GM19438 (cell line): Measurements from ENCODE around the gene GPD1L.
"Not testable (repeated sequence)": the region's sequence is repeated elsewhere in the genome, so short reads cannot be mapped to it uniquely, and the experiment has no call there.

Experiments
- ATAC-seq: cut with Tn5 transposase; IDR thresholded peaks from one replicate; pipeline ENCODE4 v1.9.1; 2021; ENCODE audit warnings: low read depth; ENCODE audit not compliant: unreplicated experiment

Gene GPD1L

GRCh38 chr3:32106132-32106928 is at the start of gene GPD1L:
Gene GPD1L (plus strand): TSS chr3:32106620. CDS start chr3:32106712, 92 bp downstream.
- peak; percentile 99 for ATAC-seq

DNA sequence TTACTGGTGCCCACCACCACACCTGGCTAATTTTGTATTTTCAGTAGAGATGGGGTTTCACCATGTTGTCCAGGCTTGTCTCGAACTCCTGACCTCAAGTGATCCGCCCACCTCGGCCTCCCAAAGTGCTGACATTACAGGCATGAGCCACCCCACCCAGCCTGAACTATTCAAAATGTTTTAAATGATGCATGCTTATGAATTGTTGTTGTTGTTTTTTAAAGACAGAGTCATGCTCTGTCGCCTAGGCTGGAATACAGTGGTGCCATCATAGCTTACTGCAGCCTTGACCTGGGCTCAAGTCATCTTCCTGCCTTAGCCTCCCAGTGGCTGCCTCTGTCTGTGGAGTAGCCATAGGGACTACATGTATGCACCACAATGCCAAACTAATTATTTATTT is 48.0 kb upstream of the GPD1L start:
- not testable (repeated sequence) for ATAC-seq

DNA sequence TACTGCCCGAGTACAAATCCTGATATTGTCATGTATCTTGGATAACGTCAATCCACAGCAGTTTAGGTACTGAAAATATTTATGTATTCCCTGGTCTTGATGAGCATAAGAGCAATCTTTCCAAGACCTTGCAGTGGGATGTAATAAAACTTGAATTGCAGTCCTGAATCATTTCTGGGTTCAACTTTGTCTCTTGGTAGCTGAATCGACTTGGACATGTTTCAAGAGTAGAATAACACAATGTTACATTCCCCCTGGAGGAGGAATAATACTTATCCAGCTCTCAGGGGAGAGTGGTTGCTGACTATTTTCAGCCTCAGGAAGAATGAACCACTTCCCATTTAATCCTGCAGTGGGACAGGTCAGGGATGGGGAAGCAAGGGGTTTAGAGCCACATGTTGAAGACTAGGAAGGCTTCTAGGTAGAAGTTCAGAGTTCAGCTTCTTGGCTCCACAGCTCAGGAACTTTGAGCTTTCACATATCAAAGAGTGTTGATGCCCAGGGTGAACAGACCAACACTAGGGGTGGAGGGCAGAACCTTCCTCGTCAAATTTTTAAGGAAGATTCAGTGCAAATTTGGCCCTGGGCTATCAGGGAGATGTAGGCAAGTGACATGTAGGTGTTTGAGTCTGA is 43.4 kb upstream of the GPD1L start:
- ATAC-seq: no peak

DNA sequence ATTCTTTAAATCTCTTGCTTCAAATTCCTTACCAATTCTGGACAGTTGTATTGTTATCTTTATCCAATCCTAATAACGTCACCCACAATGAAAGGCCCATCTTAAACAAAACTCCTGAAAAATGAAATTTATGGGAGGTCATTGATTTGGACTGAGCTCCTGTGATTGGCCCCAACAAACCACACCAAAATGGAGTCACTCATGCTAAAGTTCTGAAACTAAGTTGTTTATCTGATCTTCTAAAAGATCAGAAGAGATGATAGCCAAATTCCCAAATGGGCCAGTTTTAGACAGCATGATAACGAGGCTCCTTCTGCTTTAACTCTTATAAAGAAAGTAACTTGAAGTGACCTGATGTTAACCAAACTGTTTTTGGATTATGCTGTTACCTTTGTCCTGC is 39.7 kb upstream of the GPD1L start:
- ATAC-seq: no peak

GRCh38 chr3:32074194-32074593 is 32.2 kb upstream of the GPD1L start:
- not testable (repeated sequence) for ATAC-seq

DNA sequence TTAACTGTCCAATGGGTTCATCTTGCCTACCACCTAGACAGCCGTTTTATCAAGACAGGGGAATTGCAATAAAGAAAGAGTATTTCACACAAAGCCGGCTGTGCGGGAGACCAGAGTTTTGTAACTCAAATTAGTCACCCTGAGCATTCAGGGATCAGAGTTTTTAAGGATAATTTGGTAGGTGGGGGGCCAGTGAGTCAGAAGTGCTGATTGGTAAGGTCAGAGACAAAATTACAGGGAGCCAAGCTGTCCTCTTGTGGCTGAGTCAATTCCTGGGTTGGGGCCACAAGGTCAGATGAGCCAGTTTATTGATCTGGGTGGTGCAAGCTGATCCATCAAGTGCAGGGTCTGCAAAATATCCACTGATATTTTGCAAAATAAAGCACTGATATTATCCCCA is 29.9 kb upstream of the GPD1L start:
- no peak for ATAC-seq

- no peak for ATAC-seq
These were observed 28.9 kb upstream of the GPD1L start for GRCh38 chr3:32077260-32078084.

- no peak for ATAC-seq
These were observed 28.3 kb upstream of the GPD1L start for GRCh38 chr3:32078085-32078634.

GRCh38 chr3:32078864-32079263 is 27.6 kb upstream of the GPD1L start:
- no peak for ATAC-seq

DNA sequence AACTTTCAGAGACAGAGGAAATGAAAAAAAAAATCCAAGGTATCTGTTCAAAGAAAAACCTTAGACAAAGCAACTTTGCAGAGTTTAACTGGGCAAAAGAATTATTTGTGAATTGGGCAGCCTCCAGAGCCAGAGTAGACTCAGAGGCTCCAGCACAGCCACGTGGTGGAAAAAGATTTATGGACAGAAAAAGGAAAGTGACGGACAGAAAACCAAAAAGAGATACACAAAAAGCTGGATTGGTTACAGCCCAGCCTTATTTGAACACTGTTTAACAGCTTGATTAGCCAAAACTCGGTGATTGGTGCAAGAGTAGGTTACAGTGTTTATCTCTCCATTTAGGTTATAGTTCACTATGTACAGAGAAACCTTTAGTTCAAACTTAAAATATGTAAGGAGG is 23.7 kb upstream of the GPD1L start:
- ATAC-seq: no peak

DNA sequence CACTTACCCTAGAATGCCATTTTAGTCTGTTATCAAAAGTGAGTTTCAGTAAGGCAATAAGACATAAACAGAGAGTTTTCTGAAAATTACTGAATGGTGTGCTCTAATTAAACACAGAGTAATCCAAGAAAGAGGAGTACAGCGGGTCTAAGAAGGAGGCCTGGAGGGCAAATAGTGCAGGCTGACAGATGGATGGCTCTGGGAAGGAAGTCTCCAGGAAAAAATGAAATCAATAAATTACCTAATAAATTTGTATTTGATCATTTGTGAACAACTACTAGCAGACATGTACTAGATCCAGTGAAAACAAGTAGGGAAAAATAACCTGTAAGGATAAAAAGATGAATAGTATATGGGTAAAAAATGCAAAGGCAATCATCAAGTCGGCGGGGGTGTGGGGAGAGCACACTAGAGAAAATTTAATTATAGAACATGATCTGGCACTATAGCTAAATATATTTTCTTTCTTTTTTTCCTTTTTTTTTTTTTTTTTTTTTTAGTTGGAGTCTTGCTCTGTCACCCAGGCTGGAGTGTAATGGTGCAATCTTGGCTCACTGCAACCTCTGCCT is 22.6 kb upstream of the GPD1L start:
- ATAC-seq: no peak

DNA sequence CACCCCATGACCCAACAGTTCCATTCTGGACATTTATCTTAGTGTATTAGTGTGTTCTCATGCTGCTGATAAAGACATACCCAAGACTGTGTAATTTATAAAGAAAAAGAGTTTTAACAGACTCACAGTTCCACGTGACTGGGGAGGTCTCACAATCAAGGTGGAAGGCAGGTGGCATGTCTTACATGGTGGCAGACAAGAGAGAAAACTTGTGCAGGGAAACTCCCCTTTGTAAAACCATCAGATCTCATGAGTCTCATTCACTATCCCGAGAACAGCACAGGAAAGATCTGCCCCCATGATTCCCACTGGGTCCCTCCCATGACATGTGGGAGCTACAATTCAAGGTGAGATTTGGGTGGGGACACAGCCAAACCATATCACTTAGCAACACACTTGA is 21.6 kb upstream of the GPD1L start:
- ATAC-seq: no peak

- no peak for ATAC-seq
These were observed 20.0 kb upstream of the GPD1L start for GRCh38 chr3:32086464-32086863.

DNA sequence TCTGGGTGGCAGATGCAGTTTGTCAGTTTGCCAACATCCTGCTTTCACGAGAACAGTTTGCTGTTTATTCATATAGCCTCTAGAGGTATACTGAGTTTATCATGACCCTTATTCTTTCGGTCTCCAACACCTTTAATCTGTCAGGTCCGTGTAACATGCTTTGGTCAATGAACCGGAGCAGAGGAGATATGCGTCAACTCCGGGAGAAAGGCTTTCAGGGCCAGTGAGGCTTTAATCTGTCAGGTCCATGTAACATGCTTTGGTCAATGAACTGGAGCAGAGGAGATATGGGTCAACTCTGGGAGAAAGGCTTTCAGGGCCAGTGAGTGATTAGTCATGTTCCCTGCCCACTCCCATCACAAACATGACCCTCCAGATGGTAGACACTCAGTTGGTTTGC is 16.9 kb upstream of the GPD1L start:
- no peak for ATAC-seq

DNA sequence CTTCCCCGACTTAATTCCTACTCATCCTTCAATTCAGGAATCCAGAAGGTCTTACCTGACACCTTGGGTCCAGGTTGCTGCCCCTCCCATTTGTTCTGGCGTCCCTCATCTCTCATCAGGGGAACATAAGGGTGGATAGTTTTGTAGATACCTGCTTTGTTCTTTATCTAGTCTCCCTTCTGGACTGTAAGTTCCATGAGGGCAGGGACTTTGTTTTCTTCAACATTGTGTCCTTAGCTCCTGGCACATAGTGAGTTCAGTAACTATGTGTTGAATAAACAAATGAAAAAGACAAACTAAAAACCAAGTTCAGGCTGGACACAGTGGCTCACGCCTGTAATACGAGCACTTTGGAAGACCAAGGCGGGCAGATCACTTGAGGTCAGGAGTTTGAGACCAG is 13.2 kb upstream of the GPD1L start:
- no peak for ATAC-seq

GRCh38 chr3:32095431-32095830 is 11.0 kb upstream of the GPD1L start:
- ATAC-seq: no peak

DNA sequence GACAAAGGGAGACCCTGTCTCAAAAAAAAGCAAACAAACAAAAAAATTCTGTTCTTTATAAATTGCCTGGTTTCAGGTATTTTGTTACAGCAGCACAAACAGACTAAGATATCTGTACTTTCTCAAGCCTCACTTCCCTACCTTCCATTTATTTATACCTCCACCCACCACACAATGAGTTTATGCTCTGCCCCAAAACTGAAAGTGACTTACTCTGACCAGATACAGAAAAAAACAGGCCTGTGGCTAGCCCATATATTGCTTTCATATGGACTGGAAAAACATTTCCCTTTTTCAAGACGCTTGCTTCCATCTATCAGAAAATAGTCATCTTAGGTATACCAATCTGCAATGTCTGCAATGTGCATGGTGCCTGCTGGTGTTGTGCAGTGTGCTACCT is 8.7 kb upstream of the GPD1L start:
- ATAC-seq: no peak

- ATAC-seq: no peak
These were observed 7.9 kb upstream of the GPD1L start for GRCh38 chr3:32098528-32098927.

- ATAC-seq: no peak
These were observed 6.0 kb upstream of the GPD1L start for GRCh38 chr3:32100465-32100864.

DNA sequence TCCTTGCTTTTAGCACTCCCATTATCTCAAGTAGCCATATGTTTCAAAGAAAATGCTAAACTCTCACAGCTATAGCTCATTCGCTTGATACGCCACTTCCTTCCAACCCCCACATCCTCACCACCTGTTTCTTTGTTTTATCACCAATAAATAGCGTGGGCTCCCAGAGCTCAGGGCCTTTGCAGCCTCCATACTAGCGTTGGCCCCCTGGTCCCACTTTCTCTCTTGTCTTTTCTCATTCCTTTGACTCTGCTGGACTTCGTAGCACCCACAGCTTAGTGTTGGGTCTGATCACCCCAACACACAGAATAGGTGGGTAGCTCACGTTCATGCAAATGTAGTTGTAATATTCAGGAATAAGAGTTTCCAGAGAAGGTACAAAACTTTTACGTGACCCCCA is 4.1 kb upstream of the GPD1L start:
- no peak for ATAC-seq

- no peak for ATAC-seq
These were observed 1.9 kb upstream of the GPD1L start for GRCh38 chr3:32104492-32104891.
